Hepatocyte (in vitro differentiated cells): ENCODE data around the gene PRAC1.

Source experiments
- EZH2 ChIP-seq: fragments of 200-600 bp; sonication (generic); IDR thresholded peaks from 2 replicates; pipeline ENCODE4 v1.6.1; 2016; ENCODE audit warnings: antibody characterized with exemption, mild to moderate bottlenecking, borderline replicate concordance
- EZH2phosphoT487 ChIP-seq: fragments of 200-600 bp; sonication (generic); IDR thresholded peaks from one replicate; pipeline ENCODE4 v1.6.1; 2018; ENCODE audit warnings: antibody characterized with exemption, mild to moderate bottlenecking, low read depth, moderate library complexity; ENCODE audit not compliant: unreplicated experiment, severe bottlenecking
- TF ChIP-seq, protein P1 (sequence below): fragments of 200-600 bp; sonication (generic); IDR thresholded peaks from 2 replicates; pipeline ENCODE4 v1.5.1; 2016; ENCODE audit warnings: antibody characterized with exemption, mild to moderate bottlenecking; ENCODE audit not compliant: poor library complexity

DNA sequence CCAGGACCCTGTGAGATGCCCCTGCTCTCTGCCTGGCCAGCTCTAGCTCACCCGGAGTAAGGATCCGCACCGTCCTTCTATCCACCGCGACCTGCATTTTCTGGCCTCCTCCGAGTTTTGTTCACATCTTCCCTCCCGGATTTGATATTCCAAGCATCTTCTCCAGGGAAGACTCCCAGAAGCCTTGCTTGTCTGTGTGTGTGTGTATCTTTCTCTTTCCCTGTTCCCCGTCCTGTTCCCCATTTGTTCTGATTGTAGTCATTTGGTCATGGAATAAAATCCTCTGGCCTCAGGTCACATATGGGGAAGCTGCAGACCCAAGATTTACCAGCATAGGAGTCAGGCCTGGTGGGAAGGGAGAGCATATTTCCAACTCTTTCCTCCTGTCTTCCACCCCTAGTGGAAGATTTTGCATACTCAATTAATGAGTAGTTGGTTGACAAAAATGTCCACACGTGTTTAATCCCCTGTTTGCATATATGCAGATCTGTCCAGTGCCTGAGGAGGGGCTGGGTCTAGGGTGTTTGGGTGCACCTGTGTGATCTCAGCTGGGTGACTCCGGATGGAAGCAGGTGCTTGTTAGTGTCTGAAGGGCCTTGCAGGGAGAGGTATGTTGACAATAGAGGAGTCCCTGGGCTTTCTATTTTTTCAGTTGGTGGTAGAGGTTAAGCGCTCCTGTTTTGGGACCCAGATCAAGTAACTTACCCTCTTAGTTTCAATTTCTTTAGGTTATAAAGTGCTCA is 1.9 kb downstream of the PRAC1 start:
- TF ChIP-seq, protein P1, sequence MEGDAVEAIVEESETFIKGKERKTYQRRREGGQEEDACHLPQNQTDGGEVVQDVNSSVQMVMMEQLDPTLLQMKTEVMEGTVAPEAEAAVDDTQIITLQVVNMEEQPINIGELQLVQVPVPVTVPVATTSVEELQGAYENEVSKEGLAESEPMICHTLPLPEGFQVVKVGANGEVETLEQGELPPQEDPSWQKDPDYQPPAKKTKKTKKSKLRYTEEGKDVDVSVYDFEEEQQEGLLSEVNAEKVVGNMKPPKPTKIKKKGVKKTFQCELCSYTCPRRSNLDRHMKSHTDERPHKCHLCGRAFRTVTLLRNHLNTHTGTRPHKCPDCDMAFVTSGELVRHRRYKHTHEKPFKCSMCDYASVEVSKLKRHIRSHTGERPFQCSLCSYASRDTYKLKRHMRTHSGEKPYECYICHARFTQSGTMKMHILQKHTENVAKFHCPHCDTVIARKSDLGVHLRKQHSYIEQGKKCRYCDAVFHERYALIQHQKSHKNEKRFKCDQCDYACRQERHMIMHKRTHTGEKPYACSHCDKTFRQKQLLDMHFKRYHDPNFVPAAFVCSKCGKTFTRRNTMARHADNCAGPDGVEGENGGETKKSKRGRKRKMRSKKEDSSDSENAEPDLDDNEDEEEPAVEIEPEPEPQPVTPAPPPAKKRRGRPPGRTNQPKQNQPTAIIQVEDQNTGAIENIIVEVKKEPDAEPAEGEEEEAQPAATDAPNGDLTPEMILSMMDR, result no peak
- TF ChIP-seq EZH2 (peak; percentile 66), EZH2phosphoT487 (no peak)
